Sigmoid colon (tissue), 7 donors: ENCODE results near the gene ABCB4. TPM values are rescaled to one million over a fixed set of nuclear protein-coding genes. Genes with fewer than 3 reads are reported as not detected.

Experiments used
- DNase-seq: peaks from one replicate; pipeline ENCODE4 v3.0.0-alpha.2; 2019
- H3K27ac ChIP-seq, 4 donors: fragments of 200-600 bp; sonication (generic); one replicate each; pipeline ENCODE4 v1.5.1; 2016 to 2019; ENCODE audit warnings: mild to moderate bottlenecking in 1 of 4
- H3K27me3 ChIP-seq, 3 donors: fragments of 200-600 bp; sonication (generic); one replicate each; pipeline ENCODE4 v1.5.1; 2019; ENCODE audit warnings: mild to moderate bottlenecking in 1 of 3
- H3K36me3 ChIP-seq, 4 donors: fragments of 200-600 bp; sonication (generic); one replicate each; pipeline ENCODE4 v1.5.1; 2016 to 2019
- H3K4me1 ChIP-seq, 4 donors: fragments of 200-600 bp; sonication (generic); one replicate each; pipeline ENCODE4 v1.5.1; 2017 to 2019
- H3K4me3 ChIP-seq, 4 donors: fragments of 200-600 bp; sonication (generic); one replicate each; pipeline ENCODE4 v1.5.1; 2017 to 2019; ENCODE audit warnings: mild to moderate bottlenecking in 2 of 4, moderate library complexity in 1 of 4
- H3K9me3 ChIP-seq, 4 donors: fragments of 200-600 bp in 3 of 4; sonication (generic) in 3 of 4; one replicate each; pipeline versions ENCODE4 v1.5.1 to v1.6.1; 2013 to 2019
- CTCF ChIP-seq, 4 experiments: fragments of 450-650 bp in 3 of 4; fragments of 200-600 bp in 1 of 4; IDR thresholded peaks; one replicate each; pipeline ENCODE4 v1.5.1; 2016 to 2019; ENCODE audit warnings: antibody characterized with exemption in 4 of 4, mild to moderate bottlenecking in 3 of 4, moderate library complexity in 2 of 4
- EP300 ChIP-seq, 4 donors: sonication (generic); formaldehyde crosslinking; IDR thresholded peaks; one replicate each; pipeline ENCODE4 v1.6.1; 2017; ENCODE audit warnings: antibody characterized with exemption in 4 of 4
- POLR2A ChIP-seq, 2 donors: fragments of 450-650 bp; IDR thresholded peaks; one replicate each; pipeline ENCODE4 v1.6.1; 2016; ENCODE audit warnings: antibody characterized with exemption in 2 of 2, mild to moderate bottlenecking in 2 of 2, moderate library complexity in 2 of 2
- POLR2AphosphoS5 ChIP-seq, 4 donors: sonication (generic); formaldehyde crosslinking; IDR thresholded peaks; one replicate each; pipeline ENCODE4 v1.6.1; 2017; ENCODE audit warnings: antibody characterized with exemption in 4 of 4
- WGBS, 2 donors: extraction: QIAGEN DNeasy Blood & Tissue Kit; methylation state at CpG; one replicate each; pipeline ENCODE4 v1.1.7; 2013; 5-methylcytosine and 5-hydroxymethylcytosine counted together
- intact Hi-C: fragments of 100-400 bp; cut with DNase I; formaldehyde crosslinking; loops from one replicate; pipeline ENCODE4 v1.15.1; 2023
- polyA plus RNA-seq, 3 donors: library from polyadenylated mRNA; stranded (reverse); fragments of 200-250 nt; gene quantifications; one replicate each; pipeline ENCODE4 v1.2.3, GENCODE V29; 2013
- total RNA-seq, 4 donors: library from RNA; depleted of rRNA; stranded (reverse); fragments of >200 nt; gene quantifications; one replicate each; pipeline ENCODE4 v1.1.0, GENCODE V29; 2016
- donor health status: healthy with polysubstance abuse.
- donor health status: Bipolar disorder and iron deficiency.
- donor health status: healthy.

ABCB4 gene
- total and polyA plus RNA-seq, 7 donors: 0.23 to 3.5 (median 1.1) TPM; not detected in 1

GRCh38 chr7:87452279-87452678 lies 23.2 kb downstream of the ABCB4 start:
- Histone ChIP-seq H3K4me1 (no peaks in the 10 kb centered on the region), H3K9me3 (no peaks in the 10 kb centered on the region), H3K27ac (no peak overlapping the region), H3K36me3 (no peaks in the 10 kb centered on the region), H3K4me3 (no peak overlapping the region), H3K27me3 (no peaks in the 10 kb centered on the region)
- intact Hi-C loops: no loop called here
- DNase-seq: no peak
- 88 to 90% methylated on average over 4 of the region's 4 CpGs for WGBS, 2 donors
- TF ChIP-seq CTCF (IDR thresholded peaks at IDR 0.05) (no peak), EP300 (IDR thresholded peaks at IDR 0.05) (no peak), POLR2AphosphoS5 (IDR thresholded peaks at IDR 0.05) (no peak), POLR2A (IDR thresholded peaks at IDR 0.05) (no peak)

GRCh38 chr7:87451187-87451586 lies 24.3 kb downstream of the ABCB4 start:
- Histone ChIP-seq H3K9me3 (no peaks in the 10 kb centered on the region), H3K4me3 (no peak overlapping the region), H3K4me1 (no peaks in the 10 kb centered on the region), H3K27ac (no peak overlapping the region), H3K36me3 (no peaks in the 10 kb centered on the region), H3K27me3 (no peaks in the 10 kb centered on the region)
- WGBS, 2 donors: 89 to 94% methylated on average over 4 of the region's 4 CpGs
- DNase-seq: no peak
- intact Hi-C loops: no loop called here
- TF ChIP-seq POLR2A (IDR thresholded peaks at IDR 0.05): no peak
- no peak for TF ChIP-seq EP300 (IDR thresholded peaks at IDR 0.05)
- no peak for TF ChIP-seq CTCF (IDR thresholded peaks at IDR 0.05)
- no peak for TF ChIP-seq POLR2AphosphoS5 (IDR thresholded peaks at IDR 0.05)

GRCh38 chr7:87450706-87451105 lies 24.8 kb downstream of the ABCB4 start:
- no peak for TF ChIP-seq CTCF (IDR thresholded peaks at IDR 0.05)
- TF ChIP-seq EP300 (IDR thresholded peaks at IDR 0.05): no peak
- no peak for TF ChIP-seq POLR2A (IDR thresholded peaks at IDR 0.05)
- no peak for TF ChIP-seq POLR2AphosphoS5 (IDR thresholded peaks at IDR 0.05)
- Histone ChIP-seq H3K9me3 (no peaks in the 10 kb centered on the region), H3K4me3 (no peak overlapping the region), H3K4me1 (no peaks in the 10 kb centered on the region), H3K27ac (no peak overlapping the region), H3K27me3 (no peaks in the 10 kb centered on the region), H3K36me3 (no peaks in the 10 kb centered on the region)
- intact Hi-C loops: no loop called here
- 15 to 60% methylated on average over 1 of the region's 1 CpG for WGBS, 2 donors
- no peak for DNase-seq

GRCh38 chr7:87448388-87448787 lies 27.1 kb downstream of the ABCB4 start:
- no peaks in the 10 kb centered on the region for H3K4me1 ChIP-seq
- H3K27me3 ChIP-seq: no peaks in the 10 kb centered on the region
- intact Hi-C loops: no loop called here
- no peaks in the 10 kb centered on the region for H3K36me3 ChIP-seq
- no peak for TF ChIP-seq POLR2A (IDR thresholded peaks at IDR 0.05)
- TF ChIP-seq POLR2AphosphoS5 (IDR thresholded peaks at IDR 0.05): no peak
- no peak for TF ChIP-seq EP300 (IDR thresholded peaks at IDR 0.05)
- no peak for TF ChIP-seq CTCF (IDR thresholded peaks at IDR 0.05)
- WGBS, 2 donors: 62 to 82% methylated on average over 7 of the region's 7 CpGs
- H3K4me3 ChIP-seq: no peak overlapping the region
- H3K27ac ChIP-seq: no peak overlapping the region
- no peaks in the 10 kb centered on the region for H3K9me3 ChIP-seq
- DNase-seq: no peak

GRCh38 chr7:87447116-87447635 lies 28.3 kb downstream of the ABCB4 start:
- Histone ChIP-seq H3K9me3 (no peaks in the 10 kb centered on the region), H3K4me1 (no peaks in the 10 kb centered on the region), H3K27ac (no peak overlapping the region), H3K4me3 (no peak overlapping the region), H3K27me3 (no peaks in the 10 kb centered on the region), H3K36me3 (no peaks in the 10 kb centered on the region)
- intact Hi-C loops: no loop called here
- DNase-seq: no peak
- WGBS, 2 donors: 84 to 93% methylated on average over 4 of the region's 4 CpGs
- TF ChIP-seq POLR2A (IDR thresholded peaks at IDR 0.05) (no peak), POLR2AphosphoS5 (IDR thresholded peaks at IDR 0.05) (no peak), CTCF (IDR thresholded peaks at IDR 0.05) (no peak), EP300 (IDR thresholded peaks at IDR 0.05) (no peak)
